GM12801 (cell line): ENCODE results near the gene QPRT.

Experiments
- TF ChIP-seq, protein P1 (sequence below): IDR thresholded peaks from one replicate; pipeline ENCODE4 v1.5.1; 2011; ENCODE audit warnings: control low read depth; ENCODE audit not compliant: insufficient read length; ENCODE audit errors: extremely low read depth

The QPRT gene

DNA sequence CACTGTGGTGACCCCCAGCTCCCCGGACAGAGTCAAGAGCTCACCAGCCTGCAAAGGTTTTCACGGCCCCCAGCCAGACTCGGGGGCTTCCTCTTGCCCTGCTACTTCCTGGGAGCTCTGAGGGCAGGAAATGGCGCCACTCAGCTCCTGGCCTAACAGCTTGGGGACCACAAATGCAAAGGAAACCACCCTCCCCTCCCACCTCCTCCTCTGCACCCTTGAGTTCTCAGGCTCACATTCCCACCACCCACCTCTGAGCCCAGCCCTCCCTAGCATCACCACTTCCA, 16.3 kb upstream of the QPRT start:
- TF ChIP-seq, protein P1, sequence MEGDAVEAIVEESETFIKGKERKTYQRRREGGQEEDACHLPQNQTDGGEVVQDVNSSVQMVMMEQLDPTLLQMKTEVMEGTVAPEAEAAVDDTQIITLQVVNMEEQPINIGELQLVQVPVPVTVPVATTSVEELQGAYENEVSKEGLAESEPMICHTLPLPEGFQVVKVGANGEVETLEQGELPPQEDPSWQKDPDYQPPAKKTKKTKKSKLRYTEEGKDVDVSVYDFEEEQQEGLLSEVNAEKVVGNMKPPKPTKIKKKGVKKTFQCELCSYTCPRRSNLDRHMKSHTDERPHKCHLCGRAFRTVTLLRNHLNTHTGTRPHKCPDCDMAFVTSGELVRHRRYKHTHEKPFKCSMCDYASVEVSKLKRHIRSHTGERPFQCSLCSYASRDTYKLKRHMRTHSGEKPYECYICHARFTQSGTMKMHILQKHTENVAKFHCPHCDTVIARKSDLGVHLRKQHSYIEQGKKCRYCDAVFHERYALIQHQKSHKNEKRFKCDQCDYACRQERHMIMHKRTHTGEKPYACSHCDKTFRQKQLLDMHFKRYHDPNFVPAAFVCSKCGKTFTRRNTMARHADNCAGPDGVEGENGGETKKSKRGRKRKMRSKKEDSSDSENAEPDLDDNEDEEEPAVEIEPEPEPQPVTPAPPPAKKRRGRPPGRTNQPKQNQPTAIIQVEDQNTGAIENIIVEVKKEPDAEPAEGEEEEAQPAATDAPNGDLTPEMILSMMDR: no peak

DNA sequence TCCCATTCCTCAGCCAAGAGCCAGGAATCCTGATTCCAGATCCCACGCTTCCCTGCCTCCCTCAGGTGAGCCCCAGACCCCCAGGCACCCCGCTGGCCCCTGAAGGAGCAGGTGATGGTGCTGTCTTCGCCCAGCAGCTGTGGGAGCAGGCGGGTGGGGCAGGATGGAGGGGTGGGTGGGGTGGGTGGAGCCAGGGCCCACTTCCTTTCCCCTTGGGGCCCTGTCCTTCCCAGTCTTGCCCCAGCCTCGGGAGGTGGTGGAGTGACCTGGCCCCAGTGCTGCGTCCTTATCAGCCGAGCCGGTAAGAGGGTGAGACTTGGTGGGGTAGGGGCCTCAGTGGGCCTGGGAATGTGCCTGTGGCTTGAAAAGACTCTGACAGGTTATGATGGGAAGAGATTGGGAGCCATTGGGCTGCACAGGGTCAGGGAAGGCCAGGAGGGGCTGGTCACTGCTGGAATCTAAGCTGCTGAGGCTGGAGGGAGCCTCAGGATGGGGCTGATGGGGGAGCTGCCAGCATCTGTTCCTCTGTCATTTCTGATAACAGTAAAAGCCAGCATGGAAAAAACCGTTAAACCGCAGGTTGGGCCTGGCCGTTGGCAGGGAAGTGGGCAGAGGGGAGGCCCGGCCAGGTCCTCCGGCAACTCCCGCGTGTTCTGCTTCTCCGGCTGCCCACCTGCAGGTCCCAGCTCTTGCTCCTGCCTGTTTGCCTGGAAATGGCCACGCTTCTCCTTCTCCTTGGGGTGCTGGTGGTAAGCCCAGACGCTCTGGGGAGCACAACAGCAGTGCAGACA, 15.8 kb upstream of the QPRT start, which contains the start of gene SPN:
SPN (plus strand) TSS at position 232 of the 791 bp plus-strand sequence; CDS start at position 714, 482 bp downstream.
- TF ChIP-seq, protein P1: no peak

DNA sequence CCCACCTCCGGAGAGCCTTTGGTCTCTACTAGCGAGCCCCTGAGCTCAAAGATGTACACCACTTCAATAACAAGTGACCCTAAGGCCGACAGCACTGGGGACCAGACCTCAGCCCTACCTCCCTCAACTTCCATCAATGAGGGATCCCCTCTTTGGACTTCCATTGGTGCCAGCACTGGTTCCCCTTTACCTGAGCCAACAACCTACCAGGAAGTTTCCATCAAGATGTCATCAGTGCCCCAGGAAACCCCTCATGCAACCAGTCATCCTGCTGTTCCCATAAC, 15.2 kb upstream of the QPRT start:
- TF ChIP-seq, protein P1: no peak

DNA sequence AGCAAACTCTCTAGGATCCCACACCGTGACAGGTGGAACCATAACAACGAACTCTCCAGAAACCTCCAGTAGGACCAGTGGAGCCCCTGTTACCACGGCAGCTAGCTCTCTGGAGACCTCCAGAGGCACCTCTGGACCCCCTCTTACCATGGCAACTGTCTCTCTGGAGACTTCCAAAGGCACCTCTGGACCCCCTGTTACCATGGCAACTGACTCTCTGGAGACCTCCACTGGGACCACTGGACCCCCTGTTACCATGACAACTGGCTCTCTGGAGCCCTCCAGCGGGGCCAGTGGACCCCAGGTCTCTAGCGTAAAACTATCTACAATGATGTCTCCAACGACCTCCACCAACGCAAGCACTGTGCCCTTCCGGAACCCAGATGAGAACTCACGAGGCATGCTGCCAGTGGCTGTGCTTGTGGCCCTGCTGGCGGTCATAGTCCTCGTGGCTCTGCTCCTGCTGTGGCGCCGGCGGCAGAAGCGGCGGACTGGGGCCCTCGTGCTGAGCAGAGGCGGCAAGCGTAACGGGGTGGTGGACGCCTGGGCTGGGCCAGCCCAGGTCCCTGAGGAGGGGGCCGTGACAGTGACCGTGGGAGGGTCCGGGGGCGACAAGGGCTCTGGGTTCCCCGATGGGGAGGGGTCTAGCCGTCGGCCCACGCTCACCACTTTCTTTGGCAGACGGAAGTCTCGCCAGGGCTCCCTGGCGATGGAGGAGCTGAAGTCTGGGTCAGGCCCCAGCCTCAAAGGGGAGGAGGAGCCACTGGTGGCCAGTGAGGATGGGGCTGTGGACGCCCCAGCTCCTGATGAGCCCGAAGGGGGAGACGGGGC, 14.7 kb upstream of the QPRT start:
- TF ChIP-seq, protein P1: no peak

DNA sequence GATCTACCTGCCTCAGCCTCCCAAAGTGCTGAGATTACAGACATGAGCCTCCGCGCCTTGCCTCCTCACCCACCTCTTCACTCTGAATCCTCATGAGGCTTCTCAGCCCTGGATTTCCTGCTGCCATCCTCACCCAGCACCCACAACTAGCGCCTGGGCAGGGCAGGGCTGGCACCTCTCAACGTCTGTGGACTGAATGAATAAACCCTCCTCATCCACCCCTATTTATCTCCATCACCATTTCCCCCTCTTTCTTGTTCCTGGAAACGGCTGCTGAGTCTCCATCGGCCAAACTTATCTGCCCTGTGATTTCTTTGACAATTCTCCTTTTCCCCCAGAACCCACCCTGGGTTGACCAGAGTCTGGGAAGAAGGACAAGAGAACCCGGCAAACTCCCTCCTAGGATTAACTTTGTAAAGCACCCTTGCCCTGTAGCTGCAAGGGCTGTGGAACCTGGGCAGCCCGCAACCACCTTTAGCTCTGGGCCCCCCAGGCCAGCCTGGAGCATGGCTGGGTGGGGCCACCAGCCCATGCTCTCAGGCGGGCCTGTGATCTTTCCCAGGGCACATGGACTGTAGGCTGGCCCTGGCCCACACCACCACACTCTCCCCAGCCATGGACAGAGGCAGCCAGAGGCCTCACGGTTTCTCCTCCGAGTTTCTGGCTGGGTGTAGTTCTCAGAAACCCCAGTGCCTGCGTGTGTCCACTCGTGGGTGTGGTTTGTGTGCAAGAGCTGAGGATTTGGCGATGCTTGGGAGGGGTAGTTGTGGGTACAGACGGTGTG, 13.5 kb upstream of the QPRT start:
- TF ChIP-seq, protein P1: no peak

DNA sequence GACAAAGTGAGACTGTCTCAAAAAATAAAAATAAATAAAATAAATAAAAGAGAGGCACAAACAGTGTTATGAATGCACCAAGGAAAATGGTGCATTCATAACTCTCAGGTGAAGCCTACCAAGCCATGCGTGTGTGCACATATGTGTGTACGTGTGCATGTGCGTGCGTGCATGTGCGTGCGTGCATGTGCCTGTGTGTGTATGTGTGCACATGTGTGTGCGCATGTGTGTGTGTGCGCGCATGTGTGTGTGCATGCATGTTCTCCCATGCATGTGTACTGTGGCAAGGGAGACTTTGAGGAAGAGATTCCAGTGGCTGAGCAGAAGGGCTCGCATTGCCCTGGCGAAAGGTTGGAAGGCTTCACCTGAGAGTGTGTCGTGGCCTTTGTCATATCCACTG, 11.2 kb upstream of the QPRT start:
- TF ChIP-seq, protein P1: no peak

DNA sequence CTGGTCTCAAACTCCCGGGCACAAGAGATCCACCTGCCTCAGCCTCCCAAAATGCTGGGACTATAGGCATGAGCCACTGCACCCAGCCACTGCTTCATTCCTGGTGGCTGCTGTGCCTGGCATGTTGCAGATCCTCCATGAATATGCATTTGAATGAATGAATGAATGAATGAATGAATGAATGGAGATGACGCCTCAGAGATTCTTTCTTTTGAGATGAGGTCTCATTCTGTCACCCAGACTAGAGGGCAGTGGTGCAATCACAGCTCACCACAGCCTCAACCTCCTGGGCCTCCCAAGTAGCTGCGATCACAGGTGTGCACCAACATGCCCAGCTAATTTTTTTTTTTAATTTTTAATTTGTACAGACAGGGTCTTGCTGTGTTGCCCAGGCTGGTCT, 10.7 kb upstream of the QPRT start:
- TF ChIP-seq, protein P1: no peak
